CD14-positive monocyte (primary cell): Measurements from ENCODE around the gene TDP2. TPM values are rescaled to one million over a fixed set of nuclear protein-coding genes. Genes with fewer than 3 reads are reported as not detected.
"Not testable (repeated sequence)": the region's sequence is repeated elsewhere in the genome, so short reads cannot be mapped to it uniquely, and the experiment has no call there.

Experiments used
- DNase-seq, 3 donors: peaks; one replicate each; pipeline ENCODE4 v3.0.0-alpha.2; 2011 to 2022
- H2AFZ ChIP-seq: 2 replicates; pipeline ENCODE4 v1.6.0; 2012; ENCODE audit warnings: mild to moderate bottlenecking, low read depth, low read length, inconsistent platforms; ENCODE audit not compliant: insufficient read depth, poor library complexity, severe bottlenecking
- H3K27ac ChIP-seq, 2 donors: 1 replicate in 1 of 2; 2 replicates in 1 of 2; pipeline ENCODE4 v1.5.1; 2012 to 2013; ENCODE audit warnings: low read length in 2 of 2, control low read depth in 1 of 2, inconsistent platforms in 1 of 2, low read depth in 1 of 2, mild to moderate bottlenecking in 1 of 2
- H3K27me3 ChIP-seq, 2 donors: one replicate each; pipeline versions ENCODE4 v1.6.0 to v1.6.1; 2011 to 2013; ENCODE audit warnings: low read length in 2 of 2; ENCODE audit not compliant: control insufficient read depth in 2 of 2, insufficient read depth in 2 of 2
- H3K36me3 ChIP-seq, 2 donors: replicated peaks in 1 of 2; 1 replicate in 1 of 2; 2 replicates in 1 of 2; pipeline versions ENCODE4 v1.5.1 to v1.6.1; 2012 to 2013; ENCODE audit warnings: low read length in 2 of 2, control low read depth in 1 of 2, inconsistent platforms in 1 of 2, mild to moderate bottlenecking in 1 of 2; ENCODE audit not compliant: insufficient read depth in 2 of 2, control insufficient read depth in 1 of 2
- H3K4me1 ChIP-seq, 2 donors: 1 replicate in 1 of 2; 2 replicates in 1 of 2; pipeline versions ENCODE4 v1.5.1 to v1.6.1; 2012 to 2013; ENCODE audit warnings: low read length in 2 of 2, control low read depth in 1 of 2, inconsistent platforms in 1 of 2, mild to moderate bottlenecking in 1 of 2, moderate library complexity in 1 of 2; ENCODE audit not compliant: insufficient read depth in 2 of 2, control insufficient read depth in 1 of 2
- H3K4me2 ChIP-seq: replicated peaks from 2 replicates; pipeline ENCODE3; 2012; ENCODE audit warnings: low read length, moderate library complexity, mild to moderate bottlenecking; ENCODE audit not compliant: poor library complexity, severe bottlenecking; ENCODE audit errors: extremely low read depth
- H3K4me3 ChIP-seq, 3 experiments: fragments of 200-600 bp in 1 of 3; sonication (generic) in 1 of 3; replicated peaks in 1 of 3; 1 replicate in 2 of 3; 2 replicates in 1 of 3; pipeline ENCODE4 v1.5.1; 2011 to 2013; ENCODE audit warnings: low read length in 3 of 3, mild to moderate bottlenecking in 3 of 3, control low read depth in 2 of 3, low read depth in 2 of 3, inconsistent platforms in 1 of 3, moderate library complexity in 1 of 3
- H3K79me2 ChIP-seq: 2 replicates; pipeline ENCODE4 v1.6.0; 2012; ENCODE audit warnings: mild to moderate bottlenecking, control low read depth, inconsistent platforms, low read length, moderate library complexity; ENCODE audit not compliant: insufficient read depth
- H3K9ac ChIP-seq: 2 replicates; pipeline ENCODE4 v1.6.0; 2017; ENCODE audit warnings: low read length, mild to moderate bottlenecking; ENCODE audit not compliant: insufficient read depth, poor library complexity, severe bottlenecking
- H3K9me3 ChIP-seq, 2 donors: replicated peaks in 1 of 2; 1 replicate in 1 of 2; 2 replicates in 1 of 2; pipeline versions ENCODE4 v1.5.1 to v1.6.1; 2012 to 2013; ENCODE audit warnings: low read length in 2 of 2, control low read depth in 1 of 2; ENCODE audit not compliant: control insufficient read depth in 1 of 2, insufficient read depth in 1 of 2
- H4K20me1 ChIP-seq: 2 replicates; pipeline ENCODE4 v1.6.0; 2012; ENCODE audit warnings: mild to moderate bottlenecking, low read length, control low read depth, moderate library complexity; ENCODE audit not compliant: insufficient read depth
- H3K27ac Mint-ChIP-seq, 7 donors: one replicate each; pipeline ENCODE4 v1.8.0; 2020; ENCODE audit warnings: mild to moderate bottlenecking in 7 of 7, mixed read lengths in 7 of 7, moderate library complexity in 6 of 7, inconsistent platforms in 2 of 7
- H3K27me3 Mint-ChIP-seq, 3 donors: one replicate each; pipeline ENCODE4 v1.8.0; 2021 to 2022; ENCODE audit warnings: low read depth in 3 of 3, mild to moderate bottlenecking in 3 of 3, mixed read lengths in 3 of 3, moderate library complexity in 3 of 3, inconsistent platforms in 1 of 3
- H3K36me3 Mint-ChIP-seq, 2 donors: one replicate each; pipeline ENCODE4 v1.8.0; 2020; ENCODE audit warnings: mixed read lengths in 2 of 2, inconsistent platforms in 1 of 2, mild to moderate bottlenecking in 1 of 2
- H3K4me1 Mint-ChIP-seq: one replicate; pipeline ENCODE4 v1.8.0; 2020; ENCODE audit warnings: mild to moderate bottlenecking, mixed read lengths
- H3K4me3 Mint-ChIP-seq, 2 donors: one replicate each; pipeline ENCODE4 v1.8.0; 2020; ENCODE audit warnings: mild to moderate bottlenecking in 2 of 2, mixed read lengths in 2 of 2, moderate library complexity in 1 of 2
- H3K9me3 Mint-ChIP-seq, 7 donors: one replicate each; pipeline ENCODE4 v1.8.0; 2020 to 2022; ENCODE audit warnings: mixed read lengths in 7 of 7, mild to moderate bottlenecking in 6 of 7, moderate library complexity in 6 of 7, inconsistent platforms in 2 of 7
- CTCF ChIP-seq: fragments of 200-600 bp; IDR thresholded peaks from one replicate; pipeline ENCODE4 v1.8.0; 2022; ENCODE audit warnings: antibody characterized with exemption, mild to moderate bottlenecking
- WGBS: methylation state at CpG from one replicate; pipeline ENCODE4 v1.1.5; 2013; ENCODE audit warnings: missing lambda C conversion rate; ENCODE audit not compliant: insufficient coverage; 5-methylcytosine and 5-hydroxymethylcytosine counted together
- intact Hi-C, 2 donors: fragments of 100-400 bp; cut with micrococcal nuclease; formaldehyde crosslinking; loops; one replicate each; pipeline versions ENCODE4 v1.15.0 to v1.15.1; 2023
- polyA plus RNA-seq, 3 donors: library from polyadenylated mRNA; depleted of rRNA in 1 of 3; unstranded in 2 of 3; stranded (reverse) in 1 of 3; fragments of 300-500 nt in 2 of 3; fragments of >200 nt in 1 of 3; fragmentation: Illumina TruSeq in 2 of 3; gene quantifications; 1 replicate in 2 of 3; 2 replicates in 1 of 3; pipeline ENCODE4 v1.2.3, GENCODE V29; 2012 to 2021

The TDP2 gene
- polyA plus RNA-seq, 3 donors, result 21.0 to 24.2 (median 21.8) TPM

- intact Hi-C loops, result no loop called here
- H3K27ac ChIP-seq, result no peak overlapping the region
Observed at GRCh38 chr6:24642061-24642460, 24.6 kb downstream of the TDP2 start.

GRCh38 chr6:24640631-24641030, 26.1 kb downstream of the TDP2 start:
- not testable (repeated sequence) for H3K27ac Mint-ChIP-seq

More at GRCh38 chr6:24642061-24642460, 24.6 kb downstream of the TDP2 start:
- no peak overlapping the region for H3K9ac ChIP-seq
- no peak for DNase-seq
- H3K4me3 ChIP-seq, result no peak overlapping the region
- Mint-ChIP-seq H3K9me3 (peaks cover 4 to 11% (median 7%) of the 10 kb centered on the region in 7 donors), H3K4me3 (no peak overlapping the region), H3K27ac (no peak overlapping the region), H3K36me3 (no peaks in the 10 kb centered on the region), H3K27me3 (peaks cover 24 to 36% (median 33%) of the 10 kb centered on the region in 3 donors), H3K4me1 (peaks cover 13% of the 10 kb centered on the region)
- H3K9me3 ChIP-seq, result peaks cover 0 to 4% of the 10 kb centered on the region in 2 donors
- peaks cover 15 to 21% of the 10 kb centered on the region in 2 donors for H3K27me3 ChIP-seq
- TF ChIP-seq CTCF, result no peak
- H3K4me1 ChIP-seq, result peaks cover 10 to 15% of the 10 kb centered on the region in 2 donors
- H3K36me3 ChIP-seq, result no peaks in the 10 kb centered on the region
- H4K20me1 ChIP-seq, result no peaks in the 10 kb centered on the region
- no peak overlapping the region for H3K4me2 ChIP-seq
- H3K79me2 ChIP-seq, result no peaks in the 10 kb centered on the region
- H2AFZ ChIP-seq, result no peak overlapping the region

More at GRCh38 chr6:24640631-24641030, 26.1 kb downstream of the TDP2 start:
- intact Hi-C loops, H3K4me3 ChIP-seq, H3K9ac ChIP-seq, H3K4me1 Mint-ChIP-seq, H3K36me3 Mint-ChIP-seq, DNase-seq, H3K4me1 ChIP-seq, H3K79me2 ChIP-seq, H4K20me1 ChIP-seq, H3K4me3 Mint-ChIP-seq, H3K9me3 ChIP-seq, H3K4me2 ChIP-seq, H2AFZ ChIP-seq, H3K36me3 ChIP-seq, H3K27ac ChIP-seq: not testable (repeated sequence)
- Mint-ChIP-seq H3K9me3 (peaks cover 4 to 11% (median 9%) of the 10 kb centered on the region in 7 donors), H3K27me3 (peaks cover 23 to 31% (median 31%) of the 10 kb centered on the region in 3 donors)
- WGBS, result 100% methylated on average over 3 of the region's 5 CpGs
- peaks cover 17 to 20% of the 10 kb centered on the region in 2 donors for H3K27me3 ChIP-seq
